Measurements from ENCODE around the gene KRTAP10-11. TPM values are rescaled to one million over a fixed set of nuclear protein-coding genes. Genes with fewer than 3 reads are reported as not detected.

Gene KRTAP10-11
- polyA plus RNA-seq, 2 of the 4 experiments (the other 2 are of a cell fraction) = not detected

DNA sequence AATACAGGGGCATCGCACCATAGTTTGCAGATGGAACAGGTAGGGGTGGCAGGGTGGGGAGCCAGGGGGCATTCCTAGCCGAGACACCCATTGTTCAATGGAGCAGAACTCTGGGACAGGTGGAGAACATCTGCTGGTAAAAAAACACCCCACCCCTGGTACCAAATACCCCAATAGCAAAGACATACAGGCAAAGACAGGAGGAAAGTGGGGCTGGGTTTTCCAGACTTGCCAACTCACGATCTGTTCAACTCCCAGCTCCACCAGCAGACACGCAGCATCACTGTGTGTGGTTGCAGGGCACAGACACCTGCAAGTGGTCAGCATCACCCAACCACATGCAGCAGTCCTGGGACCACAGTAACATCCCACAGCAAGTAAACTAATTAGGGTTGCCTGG lies 34.7 kb upstream of the KRTAP10-11 start:
- 21% methylated on average over 4 of the region's 4 CpGs for WGBS (ENCODE audit: missing lambda C conversion rate)
- no peak for DNase-seq (ENCODE audit: low read depth in 1 of 2, low spot score in 1 of 2)
- TF ChIP-seq ESRRA (IDR thresholded peaks at IDR 0.05; ENCODE audit: borderline replicate concordance, low read length) (no peak), RCOR1 (IDR thresholded peaks at IDR 0.05; ENCODE audit: low read depth, low read length) (no peak), TFCP2L1 (CRISPR knock-in tag; IDR thresholded peaks at IDR 0.05) (no peak), JUN (IDR thresholded peaks at IDR 0.05) (no peak), HOXB13 (CRISPR knock-in tag; IDR thresholded peaks at IDR 0.05; ENCODE audit: low read depth) (no peak), HOXA7 (CRISPR knock-in tag; IDR thresholded peaks at IDR 0.05) (no peak)
- TF ChIP-seq, protein P1, sequence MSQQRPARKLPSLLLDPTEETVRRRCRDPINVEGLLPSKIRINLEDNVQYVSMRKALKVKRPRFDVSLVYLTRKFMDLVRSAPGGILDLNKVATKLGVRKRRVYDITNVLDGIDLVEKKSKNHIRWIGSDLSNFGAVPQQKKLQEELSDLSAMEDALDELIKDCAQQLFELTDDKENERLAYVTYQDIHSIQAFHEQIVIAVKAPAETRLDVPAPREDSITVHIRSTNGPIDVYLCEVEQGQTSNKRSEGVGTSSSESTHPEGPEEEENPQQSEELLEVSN (IDR thresholded peaks at IDR 0.05; ENCODE audit: borderline replicate concordance, low read depth) = no peak
- TF ChIP-seq, protein P2, sequence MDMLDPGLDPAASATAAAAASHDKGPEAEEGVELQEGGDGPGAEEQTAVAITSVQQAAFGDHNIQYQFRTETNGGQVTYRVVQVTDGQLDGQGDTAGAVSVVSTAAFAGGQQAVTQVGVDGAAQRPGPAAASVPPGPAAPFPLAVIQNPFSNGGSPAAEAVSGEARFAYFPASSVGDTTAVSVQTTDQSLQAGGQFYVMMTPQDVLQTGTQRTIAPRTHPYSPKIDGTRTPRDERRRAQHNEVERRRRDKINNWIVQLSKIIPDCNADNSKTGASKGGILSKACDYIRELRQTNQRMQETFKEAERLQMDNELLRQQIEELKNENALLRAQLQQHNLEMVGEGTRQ (IDR thresholded peaks at IDR 0.05) = no peak
- peaks cover 5% of the 10 kb centered on the region; the same call in 1 of the 3 replicates for H3K9me3 ChIP-seq
- no peak for FAIRE-seq
- no peak overlapping the region for H3K27ac ChIP-seq
- POLR2A ChIA-PET = no interaction called here
- no peak overlapping the region for H3K4me3 ChIP-seq
- ATAC-seq = no peak
- CTCF ChIA-PET = no interaction called here
- no peaks in the 10 kb centered on the region for H3K4me1 ChIP-seq
- H3K4me2 ChIP-seq = no peak overlapping the region

DNA sequence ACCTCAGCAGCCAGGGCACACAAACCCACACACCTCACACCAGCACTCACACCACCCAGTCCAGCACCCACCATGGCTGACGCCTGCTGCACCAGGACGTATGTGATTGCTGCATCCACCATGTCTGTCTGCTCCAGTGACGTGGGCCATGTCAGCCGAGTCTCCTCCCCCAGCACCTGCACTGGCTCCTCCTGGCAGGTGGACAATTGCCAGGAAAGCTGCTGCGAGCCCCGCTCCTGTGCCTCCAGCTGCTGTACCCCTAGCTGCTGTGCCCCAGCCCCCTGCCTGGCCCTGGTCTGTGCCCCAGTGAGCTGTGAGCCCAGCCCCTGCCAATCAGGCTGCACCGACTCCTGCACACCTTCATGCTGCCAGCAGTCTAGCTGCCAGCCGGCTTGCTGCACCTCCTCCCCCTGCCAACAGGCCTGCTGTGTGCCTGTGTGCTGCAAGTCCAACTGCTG lies 34.2 kb upstream of the KRTAP10-11 start, which contains the start of gene KRTAP10-8:
Gene KRTAP10-8 (plus strand): TSS at position 51 of the 458 bp plus-strand sequence. CDS start 22 bp downstream, at position 73.
- WGBS (ENCODE audit: missing lambda C conversion rate) = 50% methylated on average over 2 of the region's 8 CpGs
- TF ChIP-seq FOXS1 (CRISPR knock-in tag; IDR thresholded peaks at IDR 0.05) = no peak
- TF ChIP-seq, protein P3, sequence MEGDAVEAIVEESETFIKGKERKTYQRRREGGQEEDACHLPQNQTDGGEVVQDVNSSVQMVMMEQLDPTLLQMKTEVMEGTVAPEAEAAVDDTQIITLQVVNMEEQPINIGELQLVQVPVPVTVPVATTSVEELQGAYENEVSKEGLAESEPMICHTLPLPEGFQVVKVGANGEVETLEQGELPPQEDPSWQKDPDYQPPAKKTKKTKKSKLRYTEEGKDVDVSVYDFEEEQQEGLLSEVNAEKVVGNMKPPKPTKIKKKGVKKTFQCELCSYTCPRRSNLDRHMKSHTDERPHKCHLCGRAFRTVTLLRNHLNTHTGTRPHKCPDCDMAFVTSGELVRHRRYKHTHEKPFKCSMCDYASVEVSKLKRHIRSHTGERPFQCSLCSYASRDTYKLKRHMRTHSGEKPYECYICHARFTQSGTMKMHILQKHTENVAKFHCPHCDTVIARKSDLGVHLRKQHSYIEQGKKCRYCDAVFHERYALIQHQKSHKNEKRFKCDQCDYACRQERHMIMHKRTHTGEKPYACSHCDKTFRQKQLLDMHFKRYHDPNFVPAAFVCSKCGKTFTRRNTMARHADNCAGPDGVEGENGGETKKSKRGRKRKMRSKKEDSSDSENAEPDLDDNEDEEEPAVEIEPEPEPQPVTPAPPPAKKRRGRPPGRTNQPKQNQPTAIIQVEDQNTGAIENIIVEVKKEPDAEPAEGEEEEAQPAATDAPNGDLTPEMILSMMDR (IDR thresholded peaks at IDR 0.05) = no peak
- TF ChIP-seq, protein P4, sequence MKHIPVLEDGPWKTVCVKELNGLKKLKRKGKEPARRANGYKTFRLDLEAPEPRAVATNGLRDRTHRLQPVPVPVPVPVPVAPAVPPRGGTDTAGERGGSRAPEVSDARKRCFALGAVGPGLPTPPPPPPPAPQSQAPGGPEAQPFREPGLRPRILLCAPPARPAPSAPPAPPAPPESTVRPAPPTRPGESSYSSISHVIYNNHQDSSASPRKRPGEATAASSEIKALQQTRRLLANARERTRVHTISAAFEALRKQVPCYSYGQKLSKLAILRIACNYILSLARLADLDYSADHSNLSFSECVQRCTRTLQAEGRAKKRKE (CRISPR knock-in tag; IDR thresholded peaks at IDR 0.05; ENCODE audit: low read depth) = no peak
- TF ChIP-seq JUN (IDR thresholded peaks at IDR 0.05) = no peak
- no peak for TF ChIP-seq HOXA7 (CRISPR knock-in tag; IDR thresholded peaks at IDR 0.05)
- TF ChIP-seq, protein P1 (IDR thresholded peaks at IDR 0.05; ENCODE audit: borderline replicate concordance, low read depth) = no peak
- Histone ChIP-seq H3K4me1 (no peaks in the 10 kb centered on the region), H3K4me3 (no peak within 1 kb of the TSS), H3K9me3 (peaks cover 5% of the 10 kb centered on the region; the same call in 1 of the 3 replicates), H3K4me2 (no peak within 1 kb of the TSS), H3K27ac (no peak within 1 kb of the TSS)
- ChIA-PET CTCF (no interaction called here), POLR2A (no interaction called here)
- DNase-seq (ENCODE audit: low read depth in 1 of 2, low spot score in 1 of 2) = no peak
- no peak for FAIRE-seq
- no peak for ATAC-seq

DNA sequence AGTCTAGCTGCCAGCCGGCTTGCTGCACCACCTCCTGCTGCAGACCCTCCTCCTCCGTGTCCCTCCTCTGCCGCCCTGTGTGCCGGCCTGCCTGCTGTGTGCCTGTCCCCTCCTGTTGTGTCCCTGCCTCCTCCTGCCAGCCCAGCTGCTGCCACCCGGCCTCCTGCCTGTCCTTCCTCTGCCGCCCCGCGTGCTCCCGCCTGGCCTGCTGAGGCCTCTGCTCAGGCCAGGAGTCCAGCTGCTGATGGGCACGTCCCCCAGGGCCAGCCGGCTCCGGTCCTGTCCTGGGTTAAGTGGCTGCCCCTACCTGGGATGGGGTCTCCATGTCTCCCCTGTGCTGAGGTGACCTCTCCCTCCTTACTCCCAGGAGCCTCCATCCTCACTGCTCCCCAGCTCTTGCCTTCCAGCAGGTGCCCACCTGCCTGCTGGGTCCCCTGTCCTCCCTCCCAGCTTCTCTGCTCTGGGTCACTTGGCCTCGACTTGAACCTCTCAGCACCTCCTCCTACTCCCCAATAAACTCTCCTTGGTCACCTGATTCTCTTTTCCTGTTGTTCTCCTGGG lies 33.5 kb upstream of the KRTAP10-11 start:
- CTCF ChIA-PET = no interaction called here
- POLR2A ChIA-PET = no interaction called here
- WGBS (ENCODE audit: missing lambda C conversion rate) = 24% methylated on average over 5 of the region's 13 CpGs

More for the DNA sequence above, 33.5 kb upstream of the KRTAP10-11 start:
- Histone ChIP-seq H3K4me2 (no peak overlapping the region), H3K27ac (no peak overlapping the region), H3K9me3 (peaks cover 5% of the 10 kb centered on the region; the same call in 1 of the 3 replicates), H3K4me1 (no peaks in the 10 kb centered on the region), H3K4me3 (no peak overlapping the region)
- ATAC-seq = no peak
- no peak for FAIRE-seq
- no peak for DNase-seq (ENCODE audit: low read depth in 1 of 2, low spot score in 1 of 2)
- TF ChIP-seq FOSB (CRISPR knock-in tag; IDR thresholded peaks at IDR 0.05) (no peak), SREBF2 (IDR thresholded peaks at IDR 0.05) (no peak), EHF (CRISPR knock-in tag; IDR thresholded peaks at IDR 0.05) (no peak), CEBPB (IDR thresholded peaks at IDR 0.05) (no peak), KDM5A (IDR thresholded peaks at IDR 0.05) (no peak), CHD2 (IDR thresholded peaks at IDR 0.05; ENCODE audit: low read length, partially characterized antibody) (no peak), JUNB (IDR thresholded peaks at IDR 0.05) (no peak), NFE2L2 (conservative IDR thresholded peaks at IDR 0.05; ENCODE audit: low read length) (no peak), POLR2A (IDR thresholded peaks at IDR 0.05; ENCODE audit: low read length) (no peak), ZNF302 (CRISPR knock-in tag; IDR thresholded peaks at IDR 0.05) (no peak), JUN (IDR thresholded peaks at IDR 0.05) (no peak), EP300 (IDR thresholded peaks at IDR 0.05) (no peak), RFX5 (IDR thresholded peaks at IDR 0.05) (no peak)
- TF ChIP-seq, protein P5, sequence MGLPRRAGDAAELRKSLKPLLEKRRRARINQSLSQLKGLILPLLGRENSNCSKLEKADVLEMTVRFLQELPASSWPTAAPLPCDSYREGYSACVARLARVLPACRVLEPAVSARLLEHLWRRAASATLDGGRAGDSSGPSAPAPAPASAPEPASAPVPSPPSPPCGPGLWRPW (IDR thresholded peaks at IDR 0.05) = no peak
- TF ChIP-seq, protein P1 (IDR thresholded peaks at IDR 0.05; ENCODE audit: borderline replicate concordance, low read depth) = no peak
- TF ChIP-seq, protein P4 (CRISPR knock-in tag; IDR thresholded peaks at IDR 0.05; ENCODE audit: low read depth) = no peak

Measured in A549 (cell line).